ENCODE results near the gene SLC25A47. TPM values are rescaled to one million over a fixed set of nuclear protein-coding genes. Genes with fewer than 3 reads are reported as not detected.
A peak's percentile ranks its signal among the peaks of the same experiment; 100 is the strongest.
"Not testable (repeated sequence)": the region's sequence is repeated elsewhere in the genome, so short reads cannot be mapped to it uniquely, and the experiment has no call there.

The SLC25A47 gene
- total RNA-seq, 2 donors from 2014 or later, result not detected

DNA sequence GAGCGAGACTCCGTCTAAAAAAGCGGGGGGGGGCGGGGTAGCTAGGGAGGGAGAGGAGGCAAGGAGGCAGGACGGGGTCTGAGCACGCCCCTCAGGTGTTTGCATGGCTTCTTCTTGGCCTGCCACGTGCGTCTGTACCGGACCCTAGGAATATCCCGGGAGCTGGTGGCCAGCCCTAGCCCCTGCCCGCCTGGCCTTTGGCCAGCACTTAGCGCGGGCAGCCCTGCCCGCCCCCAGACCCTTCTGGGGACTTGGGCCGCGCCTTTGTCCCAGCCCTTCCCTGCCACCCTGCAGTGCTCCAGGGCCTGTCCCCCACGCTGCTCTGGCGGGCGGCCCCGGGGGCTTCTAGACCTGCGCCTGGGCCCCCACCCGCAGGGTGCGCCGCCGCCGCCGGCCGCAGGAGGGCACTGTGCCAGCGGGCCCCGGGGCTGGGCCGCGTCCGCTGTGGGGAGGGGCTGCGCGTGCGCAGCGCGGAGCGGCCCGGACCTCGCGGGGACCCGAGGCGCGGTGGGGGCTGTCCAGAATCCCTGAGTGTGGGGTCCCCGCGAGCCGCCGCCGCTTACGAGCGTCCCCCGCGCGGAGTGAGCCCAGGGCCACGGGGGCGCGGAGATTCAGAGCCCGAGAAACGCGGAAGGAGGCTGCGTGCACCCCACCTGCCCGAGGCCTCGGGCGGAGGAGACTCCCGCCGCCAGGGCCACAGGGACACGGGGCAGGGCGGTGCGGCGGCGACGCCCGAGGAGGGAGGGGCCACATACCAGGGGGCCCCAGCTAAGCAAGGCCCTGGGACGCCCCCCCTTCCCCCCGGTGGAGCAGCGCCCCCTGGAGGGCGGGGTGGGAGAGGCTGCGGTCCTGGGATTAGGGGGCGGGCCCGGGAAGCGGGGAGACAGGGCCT, 37.9 kb upstream of the SLC25A47 start:
- Histone ChIP-seq H3K27me3 (no peaks in the 10 kb centered on the region), H3K4me3 (peak overlapping the region; percentile 60 to 81), H3K9me3 (no peaks in the 10 kb centered on the region), H3K36me3 (no peaks in the 10 kb centered on the region), H3K27ac (peak overlapping the region; percentile 91 to 93), H3K4me1 (peaks cover 0 to 50% of the 10 kb centered on the region in 2 donors)
- no peak for DNase-seq (ENCODE audit: low spot score)
- TF ChIP-seq, protein P1, sequence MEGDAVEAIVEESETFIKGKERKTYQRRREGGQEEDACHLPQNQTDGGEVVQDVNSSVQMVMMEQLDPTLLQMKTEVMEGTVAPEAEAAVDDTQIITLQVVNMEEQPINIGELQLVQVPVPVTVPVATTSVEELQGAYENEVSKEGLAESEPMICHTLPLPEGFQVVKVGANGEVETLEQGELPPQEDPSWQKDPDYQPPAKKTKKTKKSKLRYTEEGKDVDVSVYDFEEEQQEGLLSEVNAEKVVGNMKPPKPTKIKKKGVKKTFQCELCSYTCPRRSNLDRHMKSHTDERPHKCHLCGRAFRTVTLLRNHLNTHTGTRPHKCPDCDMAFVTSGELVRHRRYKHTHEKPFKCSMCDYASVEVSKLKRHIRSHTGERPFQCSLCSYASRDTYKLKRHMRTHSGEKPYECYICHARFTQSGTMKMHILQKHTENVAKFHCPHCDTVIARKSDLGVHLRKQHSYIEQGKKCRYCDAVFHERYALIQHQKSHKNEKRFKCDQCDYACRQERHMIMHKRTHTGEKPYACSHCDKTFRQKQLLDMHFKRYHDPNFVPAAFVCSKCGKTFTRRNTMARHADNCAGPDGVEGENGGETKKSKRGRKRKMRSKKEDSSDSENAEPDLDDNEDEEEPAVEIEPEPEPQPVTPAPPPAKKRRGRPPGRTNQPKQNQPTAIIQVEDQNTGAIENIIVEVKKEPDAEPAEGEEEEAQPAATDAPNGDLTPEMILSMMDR (IDR thresholded peaks at IDR 0.05), result peak; percentile 67 to 84

DNA sequence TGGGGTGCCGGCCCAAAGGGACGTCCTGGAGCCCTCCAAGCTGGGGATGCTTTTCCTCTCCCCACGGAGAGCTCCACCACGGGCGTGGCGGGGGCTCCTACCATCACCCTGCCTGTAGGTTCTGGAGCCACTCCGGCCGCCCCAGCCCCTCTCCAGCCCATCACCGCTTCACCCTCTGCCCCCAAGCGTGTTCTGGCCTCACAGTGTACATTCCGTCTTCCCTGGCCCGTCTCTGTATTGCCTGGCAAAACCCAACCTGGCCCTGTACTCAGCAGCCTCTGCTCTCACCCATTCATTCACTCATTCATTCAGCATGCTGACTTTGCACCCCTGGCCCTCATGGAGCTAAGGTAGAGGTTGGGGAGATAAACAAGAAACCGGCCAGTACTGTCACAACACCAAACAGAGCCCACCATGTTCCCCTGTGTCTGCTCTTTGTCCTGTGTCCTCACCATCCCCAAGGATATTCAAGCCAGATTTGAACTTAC, 37.2 kb upstream of the SLC25A47 start:
- DNase-seq (ENCODE audit: low spot score), result no peak
- H3K9me3 ChIP-seq, result no peaks in the 10 kb centered on the region
- TF ChIP-seq, protein P1 (IDR thresholded peaks at IDR 0.05), result no peak
- no peaks in the 10 kb centered on the region for H3K27me3 ChIP-seq
- H3K4me3 ChIP-seq, result peak overlapping the region; percentile 60 to 81
- H3K36me3 ChIP-seq, result no peaks in the 10 kb centered on the region
- peak overlapping the region; percentile 91 to 93 for H3K27ac ChIP-seq
- H3K4me1 ChIP-seq, result peaks cover 0 to 56% of the 10 kb centered on the region in 2 donors

DNA sequence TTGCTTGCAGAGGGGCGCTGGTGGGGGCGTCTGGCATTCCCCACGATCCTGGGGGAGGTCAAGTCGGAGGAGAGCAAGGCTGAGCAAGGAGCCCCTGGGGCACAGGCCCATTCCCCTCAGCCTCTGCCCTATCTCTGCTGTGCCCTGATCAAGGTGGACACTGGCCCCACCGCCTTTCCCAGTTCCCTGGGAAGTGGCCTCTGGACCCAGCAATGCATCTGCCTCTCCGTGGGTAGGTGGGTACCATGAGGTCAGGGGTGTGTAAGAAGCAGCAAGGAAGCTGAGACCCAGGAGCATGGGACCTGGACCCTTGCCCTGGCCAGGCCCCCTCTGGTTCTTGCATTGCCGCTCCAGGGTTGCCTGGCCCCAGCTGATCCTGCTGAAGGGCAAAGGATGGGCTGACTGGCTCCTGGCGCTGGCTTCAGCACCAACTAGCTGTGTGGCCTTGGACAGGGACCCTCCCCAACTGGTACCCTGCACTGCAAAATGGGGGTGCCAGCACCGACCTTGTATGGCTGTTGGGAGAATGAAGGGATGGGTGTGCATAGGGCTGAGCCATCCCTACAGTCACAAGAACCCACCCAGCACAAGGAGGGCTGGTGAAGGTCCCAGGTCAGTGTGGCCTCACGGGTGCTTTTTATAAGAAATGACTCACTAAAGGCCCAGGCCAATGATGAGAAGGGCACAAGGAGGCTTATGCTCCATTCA, 36.5 kb upstream of the SLC25A47 start:
- peaks cover 6% of the 10 kb centered on the region for H3K36me3 ChIP-seq
- H3K4me1 ChIP-seq, result peaks cover 0 to 52% of the 10 kb centered on the region in 2 donors
- no peak overlapping the region for H3K27ac ChIP-seq
- no peaks in the 10 kb centered on the region for H3K9me3 ChIP-seq
- H3K4me3 ChIP-seq, result no peak overlapping the region
- DNase-seq (ENCODE audit: low spot score), result no peak
- TF ChIP-seq, protein P1 (IDR thresholded peaks at IDR 0.05), result no peak
- H3K27me3 ChIP-seq, result no peaks in the 10 kb centered on the region

DNA sequence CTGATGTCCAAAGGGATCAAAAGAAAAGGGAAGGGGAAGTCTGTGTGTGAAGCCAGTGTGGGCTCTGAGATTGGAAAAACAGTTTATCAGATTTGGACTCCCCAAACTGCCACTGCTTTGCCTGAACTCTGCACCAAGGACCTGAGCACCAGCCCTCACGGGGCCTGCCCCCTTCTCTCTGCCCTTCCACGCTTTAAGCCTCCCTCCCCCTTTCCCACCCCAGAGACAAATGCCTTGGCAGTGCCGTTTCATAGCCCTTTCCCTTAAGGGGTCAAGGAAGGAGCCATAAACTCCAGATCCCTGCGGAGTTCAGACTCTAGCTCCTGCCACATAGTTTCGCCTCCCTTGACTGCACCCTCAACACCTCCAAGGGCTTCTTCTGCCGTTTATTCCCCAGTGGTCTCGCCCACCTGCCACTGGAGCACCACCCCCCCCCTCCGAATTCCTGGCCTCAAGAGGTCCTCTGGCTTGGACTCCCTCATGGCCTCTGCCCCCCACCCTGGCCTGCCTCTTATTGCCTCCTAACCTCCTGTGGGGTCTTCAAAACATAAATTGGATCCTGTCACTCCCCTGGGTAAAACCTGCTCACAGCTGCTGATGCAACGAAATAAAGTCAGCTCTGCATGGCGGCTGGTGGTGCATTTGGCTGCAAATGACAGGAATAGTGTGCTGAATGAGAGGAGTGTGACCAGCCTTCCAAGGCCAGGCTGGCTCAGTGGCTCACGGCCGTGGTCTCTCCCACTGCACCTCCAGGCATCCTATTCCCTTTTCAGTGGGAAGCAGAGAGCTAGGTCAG, 35.7 kb upstream of the SLC25A47 start:
- H3K27me3 ChIP-seq, result no peaks in the 10 kb centered on the region
- no peaks in the 10 kb centered on the region for H3K9me3 ChIP-seq
- TF ChIP-seq, protein P1 (IDR thresholded peaks at IDR 0.05), result no peak
- DNase-seq (ENCODE audit: low spot score), result no peak
- peaks cover 11% of the 10 kb centered on the region for H3K36me3 ChIP-seq
- no peak overlapping the region for H3K27ac ChIP-seq
- no peak overlapping the region for H3K4me3 ChIP-seq
- peaks cover 0 to 45% of the 10 kb centered on the region in 2 donors for H3K4me1 ChIP-seq

DNA sequence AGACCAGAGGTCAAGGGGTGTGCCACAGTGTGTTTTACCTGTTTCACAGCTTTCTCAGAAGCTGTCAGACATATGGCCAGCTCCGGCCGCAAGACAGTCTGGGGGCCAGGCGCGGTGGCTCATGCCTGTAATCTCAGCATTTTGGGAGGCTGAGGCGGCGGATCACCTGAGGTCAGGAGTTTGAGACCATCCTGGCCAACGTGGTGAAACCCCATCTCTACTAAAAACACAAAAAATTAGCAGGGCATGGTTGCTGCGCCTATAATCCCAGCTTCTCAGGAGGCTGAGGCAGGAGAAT, 35.2 kb upstream of the SLC25A47 start:
- H3K36me3 ChIP-seq, result peaks cover 11% of the 10 kb centered on the region
- not testable (repeated sequence) for DNase-seq (ENCODE audit: low spot score); H3K27ac ChIP-seq; H3K4me3 ChIP-seq; H3K9me3 ChIP-seq; H3K27me3 ChIP-seq
- peaks cover 0 to 39% of the 10 kb centered on the region in 2 donors for H3K4me1 ChIP-seq

All from right atrium auricular region (tissue), 2 donors.